Measurements from ENCODE around the gene KRI1. TPM values are rescaled to one million over a fixed set of nuclear protein-coding genes. Genes with fewer than 3 reads are reported as not detected.

The KRI1 gene
- total and polyA plus RNA-seq, 2 of the 8 experiments (the other 6 are each of a cell fraction or from before 2014, with no cell fraction given), result 14.2 to 45.2 TPM

DNA sequence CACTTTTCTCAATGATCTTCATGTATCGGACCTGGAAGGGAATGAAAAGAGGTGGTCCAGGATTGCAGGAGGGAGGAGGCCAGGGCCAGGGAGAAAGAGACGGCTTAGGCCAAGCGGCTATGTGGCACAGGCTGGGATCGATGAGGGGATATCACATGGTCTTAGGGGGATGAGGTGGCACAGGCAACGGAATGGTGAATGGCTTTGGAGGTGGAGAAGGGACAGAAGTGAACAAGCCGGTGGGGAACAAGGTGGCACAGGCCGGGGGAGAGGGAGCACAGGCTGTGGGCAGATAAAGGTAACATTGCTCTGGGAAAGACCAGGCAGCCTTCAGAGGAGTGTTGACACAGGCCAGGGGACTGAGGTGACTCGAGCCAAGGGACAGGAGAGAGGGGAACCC is 8.7 kb upstream of the KRI1 start (continued):
- TF ChIP-seq, protein P1, sequence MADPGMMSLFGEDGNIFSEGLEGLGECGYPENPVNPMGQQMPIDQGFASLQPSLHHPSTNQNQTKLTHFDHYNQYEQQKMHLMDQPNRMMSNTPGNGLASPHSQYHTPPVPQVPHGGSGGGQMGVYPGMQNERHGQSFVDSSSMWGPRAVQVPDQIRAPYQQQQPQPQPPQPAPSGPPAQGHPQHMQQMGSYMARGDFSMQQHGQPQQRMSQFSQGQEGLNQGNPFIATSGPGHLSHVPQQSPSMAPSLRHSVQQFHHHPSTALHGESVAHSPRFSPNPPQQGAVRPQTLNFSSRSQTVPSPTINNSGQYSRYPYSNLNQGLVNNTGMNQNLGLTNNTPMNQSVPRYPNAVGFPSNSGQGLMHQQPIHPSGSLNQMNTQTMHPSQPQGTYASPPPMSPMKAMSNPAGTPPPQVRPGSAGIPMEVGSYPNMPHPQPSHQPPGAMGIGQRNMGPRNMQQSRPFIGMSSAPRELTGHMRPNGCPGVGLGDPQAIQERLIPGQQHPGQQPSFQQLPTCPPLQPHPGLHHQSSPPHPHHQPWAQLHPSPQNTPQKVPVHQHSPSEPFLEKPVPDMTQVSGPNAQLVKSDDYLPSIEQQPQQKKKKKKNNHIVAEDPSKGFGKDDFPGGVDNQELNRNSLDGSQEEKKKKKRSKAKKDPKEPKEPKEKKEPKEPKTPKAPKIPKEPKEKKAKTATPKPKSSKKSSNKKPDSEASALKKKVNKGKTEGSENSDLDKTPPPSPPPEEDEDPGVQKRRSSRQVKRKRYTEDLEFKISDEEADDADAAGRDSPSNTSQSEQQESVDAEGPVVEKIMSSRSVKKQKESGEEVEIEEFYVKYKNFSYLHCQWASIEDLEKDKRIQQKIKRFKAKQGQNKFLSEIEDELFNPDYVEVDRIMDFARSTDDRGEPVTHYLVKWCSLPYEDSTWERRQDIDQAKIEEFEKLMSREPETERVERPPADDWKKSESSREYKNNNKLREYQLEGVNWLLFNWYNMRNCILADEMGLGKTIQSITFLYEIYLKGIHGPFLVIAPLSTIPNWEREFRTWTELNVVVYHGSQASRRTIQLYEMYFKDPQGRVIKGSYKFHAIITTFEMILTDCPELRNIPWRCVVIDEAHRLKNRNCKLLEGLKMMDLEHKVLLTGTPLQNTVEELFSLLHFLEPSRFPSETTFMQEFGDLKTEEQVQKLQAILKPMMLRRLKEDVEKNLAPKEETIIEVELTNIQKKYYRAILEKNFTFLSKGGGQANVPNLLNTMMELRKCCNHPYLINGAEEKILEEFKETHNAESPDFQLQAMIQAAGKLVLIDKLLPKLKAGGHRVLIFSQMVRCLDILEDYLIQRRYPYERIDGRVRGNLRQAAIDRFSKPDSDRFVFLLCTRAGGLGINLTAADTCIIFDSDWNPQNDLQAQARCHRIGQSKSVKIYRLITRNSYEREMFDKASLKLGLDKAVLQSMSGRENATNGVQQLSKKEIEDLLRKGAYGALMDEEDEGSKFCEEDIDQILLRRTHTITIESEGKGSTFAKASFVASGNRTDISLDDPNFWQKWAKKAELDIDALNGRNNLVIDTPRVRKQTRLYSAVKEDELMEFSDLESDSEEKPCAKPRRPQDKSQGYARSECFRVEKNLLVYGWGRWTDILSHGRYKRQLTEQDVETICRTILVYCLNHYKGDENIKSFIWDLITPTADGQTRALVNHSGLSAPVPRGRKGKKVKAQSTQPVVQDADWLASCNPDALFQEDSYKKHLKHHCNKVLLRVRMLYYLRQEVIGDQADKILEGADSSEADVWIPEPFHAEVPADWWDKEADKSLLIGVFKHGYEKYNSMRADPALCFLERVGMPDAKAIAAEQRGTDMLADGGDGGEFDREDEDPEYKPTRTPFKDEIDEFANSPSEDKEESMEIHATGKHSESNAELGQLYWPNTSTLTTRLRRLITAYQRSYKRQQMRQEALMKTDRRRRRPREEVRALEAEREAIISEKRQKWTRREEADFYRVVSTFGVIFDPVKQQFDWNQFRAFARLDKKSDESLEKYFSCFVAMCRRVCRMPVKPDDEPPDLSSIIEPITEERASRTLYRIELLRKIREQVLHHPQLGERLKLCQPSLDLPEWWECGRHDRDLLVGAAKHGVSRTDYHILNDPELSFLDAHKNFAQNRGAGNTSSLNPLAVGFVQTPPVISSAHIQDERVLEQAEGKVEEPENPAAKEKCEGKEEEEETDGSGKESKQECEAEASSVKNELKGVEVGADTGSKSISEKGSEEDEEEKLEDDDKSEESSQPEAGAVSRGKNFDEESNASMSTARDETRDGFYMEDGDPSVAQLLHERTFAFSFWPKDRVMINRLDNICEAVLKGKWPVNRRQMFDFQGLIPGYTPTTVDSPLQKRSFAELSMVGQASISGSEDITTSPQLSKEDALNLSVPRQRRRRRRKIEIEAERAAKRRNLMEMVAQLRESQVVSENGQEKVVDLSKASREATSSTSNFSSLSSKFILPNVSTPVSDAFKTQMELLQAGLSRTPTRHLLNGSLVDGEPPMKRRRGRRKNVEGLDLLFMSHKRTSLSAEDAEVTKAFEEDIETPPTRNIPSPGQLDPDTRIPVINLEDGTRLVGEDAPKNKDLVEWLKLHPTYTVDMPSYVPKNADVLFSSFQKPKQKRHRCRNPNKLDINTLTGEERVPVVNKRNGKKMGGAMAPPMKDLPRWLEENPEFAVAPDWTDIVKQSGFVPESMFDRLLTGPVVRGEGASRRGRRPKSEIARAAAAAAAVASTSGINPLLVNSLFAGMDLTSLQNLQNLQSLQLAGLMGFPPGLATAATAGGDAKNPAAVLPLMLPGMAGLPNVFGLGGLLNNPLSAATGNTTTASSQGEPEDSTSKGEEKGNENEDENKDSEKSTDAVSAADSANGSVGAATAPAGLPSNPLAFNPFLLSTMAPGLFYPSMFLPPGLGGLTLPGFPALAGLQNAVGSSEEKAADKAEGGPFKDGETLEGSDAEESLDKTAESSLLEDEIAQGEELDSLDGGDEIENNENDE (IDR thresholded peaks at IDR 0.05; ENCODE audit: insufficient replicate concordance, low read length), result no peak
- TF ChIP-seq TCF12 (IDR thresholded peaks at IDR 0.05; ENCODE audit: low read depth, low read length) (no peak), GTF2F1 (IDR thresholded peaks at IDR 0.05; ENCODE audit: borderline replicate concordance, low read depth, low read length) (no peak), EP300 (IDR thresholded peaks at IDR 0.05; ENCODE audit: borderline replicate concordance in 1 of 2, low read depth in 2 of 2, low read length in 2 of 2) (no peak), ZNF274 (IDR thresholded peaks at IDR 0.05; ENCODE audit: borderline replicate concordance, extremely low read depth, low read length) (no peak), ASH2L (IDR thresholded peaks at IDR 0.05; ENCODE audit: low read length) (no peak), HDAC2 (IDR thresholded peaks at IDR 0.05; ENCODE audit: borderline replicate concordance in 1 of 2, low read depth in 2 of 2, low read length in 2 of 2) (no peak)
- TF ChIP-seq, protein P2, sequence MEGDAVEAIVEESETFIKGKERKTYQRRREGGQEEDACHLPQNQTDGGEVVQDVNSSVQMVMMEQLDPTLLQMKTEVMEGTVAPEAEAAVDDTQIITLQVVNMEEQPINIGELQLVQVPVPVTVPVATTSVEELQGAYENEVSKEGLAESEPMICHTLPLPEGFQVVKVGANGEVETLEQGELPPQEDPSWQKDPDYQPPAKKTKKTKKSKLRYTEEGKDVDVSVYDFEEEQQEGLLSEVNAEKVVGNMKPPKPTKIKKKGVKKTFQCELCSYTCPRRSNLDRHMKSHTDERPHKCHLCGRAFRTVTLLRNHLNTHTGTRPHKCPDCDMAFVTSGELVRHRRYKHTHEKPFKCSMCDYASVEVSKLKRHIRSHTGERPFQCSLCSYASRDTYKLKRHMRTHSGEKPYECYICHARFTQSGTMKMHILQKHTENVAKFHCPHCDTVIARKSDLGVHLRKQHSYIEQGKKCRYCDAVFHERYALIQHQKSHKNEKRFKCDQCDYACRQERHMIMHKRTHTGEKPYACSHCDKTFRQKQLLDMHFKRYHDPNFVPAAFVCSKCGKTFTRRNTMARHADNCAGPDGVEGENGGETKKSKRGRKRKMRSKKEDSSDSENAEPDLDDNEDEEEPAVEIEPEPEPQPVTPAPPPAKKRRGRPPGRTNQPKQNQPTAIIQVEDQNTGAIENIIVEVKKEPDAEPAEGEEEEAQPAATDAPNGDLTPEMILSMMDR (IDR thresholded peaks at IDR 0.05; ENCODE audit: control extremely low read depth in 1 of 3, insufficient read depth in 1 of 3, low read depth in 1 of 3, low read length in 3 of 3), result no peak
